HG03045 (cell line): ENCODE results near the gene TTC28.
"Not testable (repeated sequence)": the region's sequence is repeated elsewhere in the genome, so short reads cannot be mapped to it uniquely, and the experiment has no call there.

Experiments
- ATAC-seq: cut with Tn5 transposase; IDR thresholded peaks from one replicate; pipeline ENCODE4 v1.9.1; 2021; ENCODE audit warnings: mild to moderate bottlenecking, moderate library complexity; ENCODE audit not compliant: unreplicated experiment

TTC28 gene

GRCh38 chr22:28120691-28121592 lies 558.7 kb downstream of the TTC28 start:
- no peak for ATAC-seq

GRCh38 chr22:28118957-28119631 lies 560.5 kb downstream of the TTC28 start:
- ATAC-seq: no peak

GRCh38 chr22:28116219-28116673 lies 563.4 kb downstream of the TTC28 start:
- ATAC-seq: no peak

GRCh38 chr22:28115426-28115825 lies 564.2 kb downstream of the TTC28 start:
- ATAC-seq: no peak

- no peak for ATAC-seq
Measured at GRCh38 chr22:28112548-28113043, 567.0 kb downstream of the TTC28 start.

- no peak for ATAC-seq
Measured at GRCh38 chr22:28112190-28112544, 567.5 kb downstream of the TTC28 start.

GRCh38 chr22:28111501-28112189 lies 568.0 kb downstream of the TTC28 start:
- ATAC-seq: no peak

GRCh38 chr22:28108851-28109250 lies 570.8 kb downstream of the TTC28 start:
- ATAC-seq: no peak

GRCh38 chr22:28106617-28107016 lies 573.0 kb downstream of the TTC28 start:
- no peak for ATAC-seq

- ATAC-seq: no peak
Measured at GRCh38 chr22:28105988-28106387, 573.7 kb downstream of the TTC28 start.

GRCh38 chr22:28105413-28105812 lies 574.2 kb downstream of the TTC28 start:
- no peak for ATAC-seq

- ATAC-seq: no peak
Measured at GRCh38 chr22:28103596-28103995, 576.0 kb downstream of the TTC28 start.

GRCh38 chr22:28102151-28102812 lies 577.4 kb downstream of the TTC28 start:
- ATAC-seq: no peak

GRCh38 chr22:28097627-28098026 lies 582.0 kb downstream of the TTC28 start:
- no peak for ATAC-seq

GRCh38 chr22:28096161-28096560 lies 583.5 kb downstream of the TTC28 start:
- ATAC-seq: no peak

- ATAC-seq: no peak
Measured at GRCh38 chr22:28095316-28096095, 584.1 kb downstream of the TTC28 start.

GRCh38 chr22:28094771-28095170 lies 584.9 kb downstream of the TTC28 start:
- no peak for ATAC-seq

- no peak for ATAC-seq
Measured at GRCh38 chr22:28093711-28094110, 585.9 kb downstream of the TTC28 start.

GRCh38 chr22:28091486-28091885 lies 588.2 kb downstream of the TTC28 start:
- ATAC-seq: no peak

GRCh38 chr22:28089541-28089940 lies 590.1 kb downstream of the TTC28 start:
- not testable (repeated sequence) for ATAC-seq
